Stimulated activated CD8-positive, alpha-beta memory T cell treated with anti-CD3 and anti-CD28 coated beads, Interleukin-4, amount 100 ng/mL, for 1 hour (primary cell): Measurements from ENCODE around the gene SORL1.
"Not testable (repeated sequence)": the region's sequence is repeated elsewhere in the genome, so short reads cannot be mapped to it uniquely, and the experiment has no call there.

ENCODE experiments used
- DNase-seq, 2 donors: peaks; one replicate each; pipeline ENCODE4 v3.0.0-alpha.2; 2020; ENCODE audit warnings: low read depth in 2 of 2, low spot score in 1 of 2

The SORL1 gene

GRCh38 chr11:121563003-121563402 lies 110.9 kb downstream of the SORL1 start:
- DNase-seq, result no peak

GRCh38 chr11:121563900-121564822 lies 112.0 kb downstream of the SORL1 start:
- DNase-seq, result no peak

- DNase-seq, result no peak
These were observed 113.0 kb downstream of the SORL1 start for GRCh38 chr11:121564948-121565684.

GRCh38 chr11:121566279-121567168 lies 114.4 kb downstream of the SORL1 start:
- DNase-seq, result no peak

GRCh38 chr11:121567995-121568394 lies 115.9 kb downstream of the SORL1 start:
- no peak for DNase-seq

- not testable (repeated sequence) for DNase-seq
These were observed 117.5 kb downstream of the SORL1 start for GRCh38 chr11:121569332-121570299.

- no peak for DNase-seq
These were observed 118.3 kb downstream of the SORL1 start for GRCh38 chr11:121570453-121570852.

GRCh38 chr11:121571506-121571905 lies 119.4 kb downstream of the SORL1 start:
- no peak for DNase-seq

- DNase-seq, result no peak
These were observed 120.5 kb downstream of the SORL1 start for GRCh38 chr11:121572571-121573059.

GRCh38 chr11:121574801-121575200 lies 122.7 kb downstream of the SORL1 start:
- no peak for DNase-seq

- DNase-seq, result no peak
These were observed 123.3 kb downstream of the SORL1 start for GRCh38 chr11:121575250-121575962.

- no peak for DNase-seq
These were observed 123.8 kb downstream of the SORL1 start for GRCh38 chr11:121575963-121576290.

- no peak for DNase-seq
These were observed 124.4 kb downstream of the SORL1 start for GRCh38 chr11:121576531-121576930.

- no peak for DNase-seq
These were observed 125.2 kb downstream of the SORL1 start for GRCh38 chr11:121577106-121577848.

- DNase-seq, result no peak
These were observed 126.3 kb downstream of the SORL1 start for GRCh38 chr11:121578251-121578976.

GRCh38 chr11:121580154-121580553 lies 128.0 kb downstream of the SORL1 start:
- DNase-seq, result no peak

GRCh38 chr11:121581607-121582006 lies 129.5 kb downstream of the SORL1 start:
- DNase-seq, result no peak

GRCh38 chr11:121582296-121582695 lies 130.2 kb downstream of the SORL1 start:
- DNase-seq, result no peak
